HEK293T (cell line): Measurements from ENCODE around the gene KRTAP4-11.

Source experiments
- CTCF ChIA-PET: fragments of 350-600 bp; formaldehyde crosslinking; extraction: SDS; loops from one replicate; lab custom pipeline; 2021; ENCODE audit warnings: antibody characterized with exemption, inconsistent platforms; lab: Yijun Ruan, JAX
- POLR2A ChIA-PET: fragments of 350-600 bp; formaldehyde crosslinking; extraction: SDS; loops from one replicate; lab custom pipeline; 2020; ENCODE audit warnings: antibody characterized with exemption, inconsistent platforms; lab: Yijun Ruan, JAX
- DNase-seq: peaks from one replicate; pipeline ENCODE4 v3.0.0; 2012; ENCODE audit warnings: mixed read lengths; ENCODE audit errors: extremely low spot score
- ARNT ChIP-seq: fragments of 450-650 bp; IDR thresholded peaks from 2 replicates; pipeline ENCODE4 v1.6.1; 2017; ENCODE audit warnings: mild to moderate bottlenecking
- BHLHE40 ChIP-seq: fragments of 450-650 bp; IDR thresholded peaks from 2 replicates; pipeline ENCODE4 v1.6.1; 2016; ENCODE audit warnings: mild to moderate bottlenecking, moderate library complexity, borderline replicate concordance
- CTBP1 ChIP-seq: fragments of 450-650 bp; IDR thresholded peaks from 2 replicates; pipeline ENCODE4 v1.6.1; 2016; ENCODE audit warnings: borderline replicate concordance
- ELF4 ChIP-seq: fragments of 450-650 bp; IDR thresholded peaks from 2 replicates; pipeline ENCODE4 v1.6.1; 2017; ENCODE audit warnings: antibody characterized with exemption
- FOXA1 ChIP-seq: fragments of 450-650 bp; IDR thresholded peaks from 2 replicates; pipeline ENCODE4 v1.6.1; 2016; ENCODE audit warnings: mild to moderate bottlenecking
- FOXK2 ChIP-seq: fragments of 450-650 bp; IDR thresholded peaks from 2 replicates; pipeline ENCODE4 v1.6.1; 2016; ENCODE audit warnings: mild to moderate bottlenecking
- FOXM1 ChIP-seq: fragments of 450-650 bp; IDR thresholded peaks from 2 replicates; pipeline ENCODE4 v1.6.1; 2017; ENCODE audit warnings: mild to moderate bottlenecking, borderline replicate concordance
- HDGF ChIP-seq: fragments of 450-650 bp; IDR thresholded peaks from 2 replicates; pipeline ENCODE4 v1.6.1; 2017; ENCODE audit warnings: antibody characterized with exemption, borderline replicate concordance
- L3MBTL2 ChIP-seq: fragments of 450-650 bp; conservative IDR thresholded peaks from 2 replicates; pipeline ENCODE4 v1.6.1; 2016; ENCODE audit warnings: mild to moderate bottlenecking
- LEF1 ChIP-seq: fragments of 450-650 bp; IDR thresholded peaks from 2 replicates; pipeline ENCODE4 v1.6.1; 2017; ENCODE audit warnings: mild to moderate bottlenecking, borderline replicate concordance
- NFRKB ChIP-seq: fragments of 450-650 bp; IDR thresholded peaks from 2 replicates; pipeline ENCODE4 v1.6.1; 2016; ENCODE audit warnings: mild to moderate bottlenecking, moderate library complexity
- PKNOX1 ChIP-seq: fragments of 450-650 bp; IDR thresholded peaks from 2 replicates; pipeline ENCODE4 v1.6.1; 2016
- SP1 ChIP-seq: fragments of 450-650 bp; IDR thresholded peaks from 2 replicates; pipeline ENCODE4 v1.6.1; 2017
- SUZ12 ChIP-seq: fragments of 450-650 bp; IDR thresholded peaks from 2 replicates; pipeline ENCODE4 v1.6.1; 2016; ENCODE audit warnings: mild to moderate bottlenecking
- TARDBP ChIP-seq: fragments of 450-650 bp; IDR thresholded peaks from 2 replicates; pipeline ENCODE4 v1.6.1; 2016
- ZNF384 ChIP-seq: fragments of 450-650 bp; IDR thresholded peaks from 2 replicates; pipeline ENCODE4 v1.6.1; 2016

Gene KRTAP4-11

GRCh38 chr17:41082626-41083025 is 35.5 kb downstream of the KRTAP4-11 start:
- no peak for DNase-seq
- POLR2A ChIA-PET = no interaction called here
- TF ChIP-seq ARNT (no peak), LEF1 (no peak), ELF4 (no peak), FOXK2 (no peak), BHLHE40 (no peak), SP1 (no peak), FOXM1 (no peak), FOXA1 (no peak), L3MBTL2 (no peak), ZNF384 (no peak), CTBP1 (no peak)
- CTCF ChIA-PET = no interaction called here

- DNase-seq = no peak
- TF ChIP-seq BHLHE40 = no peak
- TF ChIP-seq PKNOX1 = no peak
- no peak for TF ChIP-seq CTBP1
- TF ChIP-seq ARNT = no peak
- no peak for TF ChIP-seq LEF1
- TF ChIP-seq FOXM1 = no peak
- ChIA-PET CTCF (no interaction called here), POLR2A (no interaction called here)
These were observed 41.4 kb downstream of the KRTAP4-11 start for GRCh38 chr17:41076788-41077187.

GRCh38 chr17:41073676-41074075 is 44.5 kb downstream of the KRTAP4-11 start:
- POLR2A ChIA-PET = no interaction called here
- CTCF ChIA-PET = no interaction called here
- no peak for TF ChIP-seq PKNOX1
- TF ChIP-seq BHLHE40 = no peak
- no peak for TF ChIP-seq SUZ12
- no peak for TF ChIP-seq HDGF
- no peak for TF ChIP-seq L3MBTL2
- TF ChIP-seq TARDBP = no peak
- no peak for TF ChIP-seq NFRKB
- no peak for TF ChIP-seq ZNF384
- no peak for TF ChIP-seq FOXM1
- no peak for TF ChIP-seq FOXK2
- TF ChIP-seq CTBP1 = no peak
- TF ChIP-seq FOXA1 = no peak
- TF ChIP-seq ARNT = no peak
- TF ChIP-seq LEF1 = no peak
- TF ChIP-seq SP1 = no peak
- no peak for TF ChIP-seq ELF4
- no peak for DNase-seq

- ChIA-PET POLR2A (no interaction called here), CTCF (no interaction called here)
- TF ChIP-seq PKNOX1 (no peak), ELF4 (no peak), FOXK2 (no peak), SUZ12 (no peak), SP1 (no peak)
- no peak for DNase-seq
These were observed 46.4 kb downstream of the KRTAP4-11 start for GRCh38 chr17:41071606-41072360.

GRCh38 chr17:41069031-41069430 is 49.1 kb downstream of the KRTAP4-11 start:
- ChIA-PET POLR2A (no interaction called here), CTCF (no interaction called here)
- no peak for DNase-seq
- TF ChIP-seq FOXA1 (no peak), PKNOX1 (no peak), BHLHE40 (no peak), HDGF (no peak), FOXK2 (no peak), TARDBP (no peak), ELF4 (no peak), ZNF384 (no peak), CTBP1 (no peak)

GRCh38 chr17:41067281-41067680 is 50.9 kb downstream of the KRTAP4-11 start:
- ChIA-PET CTCF (no interaction called here), POLR2A (no interaction called here)
- no peak for DNase-seq
- TF ChIP-seq TARDBP (no peak), BHLHE40 (no peak), L3MBTL2 (no peak), FOXK2 (no peak), SUZ12 (no peak), CTBP1 (no peak), SP1 (no peak), HDGF (no peak), ZNF384 (no peak), NFRKB (no peak), FOXM1 (no peak), FOXA1 (no peak), PKNOX1 (no peak), ELF4 (no peak), LEF1 (no peak), ARNT (no peak)
